HG03066 (cell line): ENCODE results near the gene CACNA1S.

Experiments used
- ATAC-seq: cut with Tn5 transposase; IDR thresholded peaks from one replicate; pipeline ENCODE4 v1.9.1; 2021; ENCODE audit warnings: low read depth; ENCODE audit not compliant: unreplicated experiment

The CACNA1S gene

GRCh38 chr1:201140941-201141260, 28.7 kb upstream of the CACNA1S start:
- ATAC-seq, result no peak

GRCh38 chr1:201140235-201140940, 28.2 kb upstream of the CACNA1S start:
- no peak for ATAC-seq

- ATAC-seq, result no peak
These were observed 27.5 kb upstream of the CACNA1S start for GRCh38 chr1:201139756-201140155.

GRCh38 chr1:201139306-201139705, 27.1 kb upstream of the CACNA1S start:
- no peak for ATAC-seq

- no peak for ATAC-seq
These were observed 26.1 kb upstream of the CACNA1S start for GRCh38 chr1:201138311-201138840.

GRCh38 chr1:201137579-201138310, 25.5 kb upstream of the CACNA1S start:
- ATAC-seq, result no peak

- no peak for ATAC-seq
These were observed 24.8 kb upstream of the CACNA1S start for GRCh38 chr1:201137024-201137392.

GRCh38 chr1:201136355-201137023, 24.3 kb upstream of the CACNA1S start:
- ATAC-seq, result no peak

- no peak for ATAC-seq
These were observed 22.2 kb upstream of the CACNA1S start for GRCh38 chr1:201134405-201134804.

GRCh38 chr1:201131398-201131797, 19.2 kb upstream of the CACNA1S start:
- ATAC-seq, result no peak

- ATAC-seq, result no peak
These were observed 16.7 kb upstream of the CACNA1S start for GRCh38 chr1:201128962-201129361.

- no peak for ATAC-seq
These were observed 16.2 kb upstream of the CACNA1S start for GRCh38 chr1:201128476-201128875.

GRCh38 chr1:201127755-201128455, 15.7 kb upstream of the CACNA1S start:
- no peak for ATAC-seq

- no peak for ATAC-seq
These were observed 14.9 kb upstream of the CACNA1S start, which contains the start of gene ASCL5 for GRCh38 chr1:201126832-201127754. ASCL5 (minus strand) TSS chr1:201127184; CDS start chr1:201115372, 11,812 bp downstream.

- ATAC-seq, result no peak
These were observed 14.2 kb upstream of the CACNA1S start for GRCh38 chr1:201126463-201126831.

- no peak for ATAC-seq
These were observed 13.6 kb upstream of the CACNA1S start for GRCh38 chr1:201125800-201126199.

- ATAC-seq, result no peak
These were observed 12.8 kb upstream of the CACNA1S start for GRCh38 chr1:201125019-201125418.

- ATAC-seq, result no peak
These were observed 11.6 kb upstream of the CACNA1S start for GRCh38 chr1:201123866-201124265.

GRCh38 chr1:201122321-201122957, 10.2 kb upstream of the CACNA1S start:
- no peak for ATAC-seq
